ENCODE measurements around the gene APOL5.

- no peak for TF ChIP-seq ZBTB21 (CRISPR knock-in tag; IDR thresholded peaks at IDR 0.05; ENCODE audit: borderline replicate concordance)
- TF ChIP-seq, protein P1, sequence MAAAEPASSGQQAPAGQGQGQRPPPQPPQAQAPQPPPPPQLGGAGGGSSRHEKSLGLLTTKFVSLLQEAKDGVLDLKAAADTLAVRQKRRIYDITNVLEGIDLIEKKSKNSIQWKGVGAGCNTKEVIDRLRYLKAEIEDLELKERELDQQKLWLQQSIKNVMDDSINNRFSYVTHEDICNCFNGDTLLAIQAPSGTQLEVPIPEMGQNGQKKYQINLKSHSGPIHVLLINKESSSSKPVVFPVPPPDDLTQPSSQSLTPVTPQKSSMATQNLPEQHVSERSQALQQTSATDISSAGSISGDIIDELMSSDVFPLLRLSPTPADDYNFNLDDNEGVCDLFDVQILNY (CRISPR knock-in tag; IDR thresholded peaks at IDR 0.05) = no peak
- TF ChIP-seq MXD4 (CRISPR knock-in tag; IDR thresholded peaks at IDR 0.05; ENCODE audit: borderline replicate concordance) = no peak
- no peak for TF ChIP-seq TEAD1 (CRISPR knock-in tag; IDR thresholded peaks at IDR 0.05)
- no peak for TF ChIP-seq CTCF (IDR thresholded peaks at IDR 0.05)
- TF ChIP-seq, protein P2, sequence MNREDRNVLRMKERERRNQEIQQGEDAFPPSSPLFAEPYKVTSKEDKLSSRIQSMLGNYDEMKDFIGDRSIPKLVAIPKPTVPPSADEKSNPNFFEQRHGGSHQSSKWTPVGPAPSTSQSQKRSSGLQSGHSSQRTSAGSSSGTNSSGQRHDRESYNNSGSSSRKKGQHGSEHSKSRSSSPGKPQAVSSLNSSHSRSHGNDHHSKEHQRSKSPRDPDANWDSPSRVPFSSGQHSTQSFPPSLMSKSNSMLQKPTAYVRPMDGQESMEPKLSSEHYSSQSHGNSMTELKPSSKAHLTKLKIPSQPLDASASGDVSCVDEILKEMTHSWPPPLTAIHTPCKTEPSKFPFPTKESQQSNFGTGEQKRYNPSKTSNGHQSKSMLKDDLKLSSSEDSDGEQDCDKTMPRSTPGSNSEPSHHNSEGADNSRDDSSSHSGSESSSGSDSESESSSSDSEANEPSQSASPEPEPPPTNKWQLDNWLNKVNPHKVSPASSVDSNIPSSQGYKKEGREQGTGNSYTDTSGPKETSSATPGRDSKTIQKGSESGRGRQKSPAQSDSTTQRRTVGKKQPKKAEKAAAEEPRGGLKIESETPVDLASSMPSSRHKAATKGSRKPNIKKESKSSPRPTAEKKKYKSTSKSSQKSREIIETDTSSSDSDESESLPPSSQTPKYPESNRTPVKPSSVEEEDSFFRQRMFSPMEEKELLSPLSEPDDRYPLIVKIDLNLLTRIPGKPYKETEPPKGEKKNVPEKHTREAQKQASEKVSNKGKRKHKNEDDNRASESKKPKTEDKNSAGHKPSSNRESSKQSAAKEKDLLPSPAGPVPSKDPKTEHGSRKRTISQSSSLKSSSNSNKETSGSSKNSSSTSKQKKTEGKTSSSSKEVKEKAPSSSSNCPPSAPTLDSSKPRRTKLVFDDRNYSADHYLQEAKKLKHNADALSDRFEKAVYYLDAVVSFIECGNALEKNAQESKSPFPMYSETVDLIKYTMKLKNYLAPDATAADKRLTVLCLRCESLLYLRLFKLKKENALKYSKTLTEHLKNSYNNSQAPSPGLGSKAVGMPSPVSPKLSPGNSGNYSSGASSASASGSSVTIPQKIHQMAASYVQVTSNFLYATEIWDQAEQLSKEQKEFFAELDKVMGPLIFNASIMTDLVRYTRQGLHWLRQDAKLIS (CRISPR knock-in tag; IDR thresholded peaks at IDR 0.05; ENCODE audit: borderline replicate concordance) = no peak
- no peak for TF ChIP-seq STAT6 (CRISPR knock-in tag; conservative IDR thresholded peaks at IDR 0.05; ENCODE audit: low read depth)
- TF ChIP-seq SMAD4 (CRISPR knock-in tag; IDR thresholded peaks at IDR 0.05) = no peak
- TF ChIP-seq CREM (CRISPR knock-in tag; IDR thresholded peaks at IDR 0.05) = no peak
These were observed 37.1 kb downstream of the APOL5 start for GRCh38 chr22:35754761-35755160.
